Neutrophil (primary cell): Measurements from ENCODE around the gene JAK1.
A peak's percentile ranks its signal among the peaks of the same experiment; 100 is the strongest.

ENCODE experiments used
- H3K27ac ChIP-seq: fragments of 200-600 bp; sonication (generic); 2 replicates; pipeline ENCODE4 v1.5.1; 2016; ENCODE audit warnings: mild to moderate bottlenecking, moderate library complexity
- H3K27me3 ChIP-seq: fragments of 200-600 bp; sonication (generic); 2 replicates; pipeline ENCODE4 v1.6.0; 2016; ENCODE audit warnings: mild to moderate bottlenecking
- H3K36me3 ChIP-seq: fragments of 200-600 bp; sonication (generic); 2 replicates; pipeline ENCODE4 v1.5.1; 2017
- H3K4me1 ChIP-seq, 2 experiments: fragments of 200-600 bp in 1 of 2; sonication (generic) in 1 of 2; 1 replicate in 1 of 2; 2 replicates in 1 of 2; pipeline versions ENCODE4 v1.5.1 to v1.6.1; 2013 to 2016; ENCODE audit warnings: low read depth in 1 of 2, low read length in 1 of 2, mild to moderate bottlenecking in 1 of 2, moderate library complexity in 1 of 2; ENCODE audit not compliant: control insufficient read depth in 1 of 2, insufficient read depth in 1 of 2
- H3K4me3 ChIP-seq, 2 experiments: fragments of 200-600 bp in 1 of 2; sonication (generic) in 1 of 2; 1 replicate in 1 of 2; 2 replicates in 1 of 2; pipeline ENCODE4 v1.5.1; 2013 to 2016; ENCODE audit warnings: low read depth in 1 of 2, low read length in 1 of 2, mild to moderate bottlenecking in 1 of 2, moderate library complexity in 1 of 2
- H3K9me3 ChIP-seq: fragments of 200-600 bp; sonication (generic); 2 replicates; pipeline ENCODE4 v1.5.1; 2016
- CTCF ChIP-seq: fragments of 200-600 bp; sonication (generic); IDR thresholded peaks from 2 replicates; pipeline ENCODE4 v1.5.1; 2016; ENCODE audit warnings: antibody characterized with exemption

Gene JAK1

GRCh38 chr1:64839732-64840405 lies 126.5 kb downstream of the JAK1 start:
- Histone ChIP-seq H3K9me3 (no peaks in the 10 kb centered on the region), H3K27me3 (no peaks in the 10 kb centered on the region), H3K4me3 (no peak overlapping the region), H3K36me3 (peaks cover 97% of the 10 kb centered on the region), H3K4me1 (no peaks in the 10 kb centered on the region), H3K27ac (no peak overlapping the region)
- TF ChIP-seq CTCF: no peak

GRCh38 chr1:64839261-64839660 lies 127.1 kb downstream of the JAK1 start:
- H3K9me3 ChIP-seq: no peaks in the 10 kb centered on the region
- peaks cover 97% of the 10 kb centered on the region for H3K36me3 ChIP-seq
- no peak for TF ChIP-seq CTCF
- no peak overlapping the region for H3K4me3 ChIP-seq
- H3K27me3 ChIP-seq: no peaks in the 10 kb centered on the region
- no peaks in the 10 kb centered on the region for H3K4me1 ChIP-seq
- no peak overlapping the region for H3K27ac ChIP-seq

- no peaks in the 10 kb centered on the region for H3K4me1 ChIP-seq
These were observed 127.9 kb downstream of the JAK1 start for GRCh38 chr1:64838486-64838885.

GRCh38 chr1:64836802-64837201 lies 129.5 kb downstream of the JAK1 start:
- Histone ChIP-seq H3K4me3 (no peak overlapping the region), H3K27ac (no peak overlapping the region), H3K4me1 (no peaks in the 10 kb centered on the region), H3K9me3 (no peaks in the 10 kb centered on the region), H3K27me3 (no peaks in the 10 kb centered on the region), H3K36me3 (peaks cover 98% of the 10 kb centered on the region)
- TF ChIP-seq CTCF: no peak

More at GRCh38 chr1:64838486-64838885, 127.9 kb downstream of the JAK1 start:
- no peak overlapping the region for H3K27ac ChIP-seq
- H3K36me3 ChIP-seq: peaks cover 97% of the 10 kb centered on the region
- no peaks in the 10 kb centered on the region for H3K9me3 ChIP-seq
- TF ChIP-seq CTCF: no peak
- no peak overlapping the region for H3K4me3 ChIP-seq
- H3K27me3 ChIP-seq: no peaks in the 10 kb centered on the region

GRCh38 chr1:64834734-64835133 lies 131.6 kb downstream of the JAK1 start:
- TF ChIP-seq CTCF: no peak
- Histone ChIP-seq H3K4me1 (no peaks in the 10 kb centered on the region), H3K4me3 (no peak overlapping the region), H3K36me3 (peaks cover 96% of the 10 kb centered on the region), H3K9me3 (no peaks in the 10 kb centered on the region), H3K27me3 (no peaks in the 10 kb centered on the region), H3K27ac (peak overlapping the region; percentile 17)
